ENCODE measurements around the gene CD2AP. TPM values are rescaled to one million over a fixed set of nuclear protein-coding genes. Genes with fewer than 3 reads are reported as not detected.

Gene CD2AP
- total RNA-seq, 1 donor from 2014 or later: 12.5 TPM

DNA sequence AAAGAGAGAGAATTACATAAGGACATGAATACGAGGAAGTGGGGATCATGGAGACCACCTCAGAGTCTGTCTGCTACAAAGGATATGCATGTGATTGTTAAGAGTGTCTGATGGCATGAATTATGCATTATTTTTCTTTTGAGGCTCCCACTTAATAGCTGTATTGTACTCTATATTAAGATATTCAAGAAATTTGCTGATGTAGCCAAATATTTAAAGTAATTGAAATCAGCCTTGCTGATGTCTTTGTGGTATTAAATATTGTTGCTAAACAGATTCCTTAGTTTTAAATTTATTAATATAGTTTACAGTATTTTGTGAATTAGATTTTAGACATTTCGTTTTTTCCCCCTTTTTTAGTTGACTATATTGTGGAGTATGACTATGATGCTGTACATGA is 25.3 kb downstream of the CD2AP start:
- H3K36me3 Mint-ChIP-seq (ENCODE audit: low read depth): peaks cover 23% of the 10 kb centered on the region
- no peak overlapping the region for H3K27ac Mint-ChIP-seq (ENCODE audit: unreplicated experiment)
- DNase-seq (ENCODE audit: low read depth, low spot score): no peak
- H3K4me1 Mint-ChIP-seq: peaks cover 16% of the 10 kb centered on the region
- TF ChIP-seq CTCF (conservative IDR thresholded peaks at IDR 0.05): no peak
- H3K27me3 Mint-ChIP-seq (ENCODE audit: low read depth): no peaks in the 10 kb centered on the region
- H3K4me3 Mint-ChIP-seq: no peak overlapping the region
- H3K9me3 Mint-ChIP-seq: peaks cover 7% of the 10 kb centered on the region

DNA sequence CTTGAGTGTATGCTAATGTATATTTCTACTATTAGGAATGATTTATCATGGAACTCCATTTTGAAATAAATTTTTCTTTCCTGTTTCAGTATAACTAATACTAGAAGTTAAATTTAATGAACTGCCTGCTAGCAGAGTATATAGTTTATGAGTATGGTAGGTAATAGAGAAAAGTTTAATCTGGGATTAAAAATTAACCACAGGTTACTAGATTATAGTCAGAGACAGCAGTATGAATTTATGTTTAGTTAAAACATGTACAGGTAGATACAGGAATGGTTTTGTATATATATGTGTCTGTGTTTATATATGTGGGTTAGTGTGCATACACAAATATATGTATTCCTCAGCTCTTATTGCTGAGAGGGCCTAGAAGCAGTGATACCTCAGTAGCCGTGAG is 32.3 kb downstream of the CD2AP start:
- peaks cover 54% of the 10 kb centered on the region for H3K36me3 Mint-ChIP-seq (ENCODE audit: low read depth)
- H3K9me3 Mint-ChIP-seq: peaks cover 17% of the 10 kb centered on the region
- no peak overlapping the region for H3K4me3 Mint-ChIP-seq
- no peaks in the 10 kb centered on the region for H3K4me1 Mint-ChIP-seq
- H3K27ac Mint-ChIP-seq (ENCODE audit: unreplicated experiment): no peak overlapping the region
- no peak for DNase-seq (ENCODE audit: low read depth, low spot score)
- TF ChIP-seq CTCF (conservative IDR thresholded peaks at IDR 0.05): no peak
- no peaks in the 10 kb centered on the region for H3K27me3 Mint-ChIP-seq (ENCODE audit: low read depth)

GRCh38 chr6:47512872-47513271 is 35.3 kb downstream of the CD2AP start:
- peaks cover 42% of the 10 kb centered on the region for H3K36me3 Mint-ChIP-seq (ENCODE audit: low read depth)
- no peak overlapping the region for H3K27ac Mint-ChIP-seq (ENCODE audit: unreplicated experiment)
- H3K4me3 Mint-ChIP-seq: no peak overlapping the region
- TF ChIP-seq CTCF (conservative IDR thresholded peaks at IDR 0.05): no peak
- no peaks in the 10 kb centered on the region for H3K4me1 Mint-ChIP-seq
- H3K27me3 Mint-ChIP-seq (ENCODE audit: low read depth): no peaks in the 10 kb centered on the region
- DNase-seq (ENCODE audit: low read depth, low spot score): no peak
- peaks cover 12% of the 10 kb centered on the region for H3K9me3 Mint-ChIP-seq

GRCh38 chr6:47519279-47519678 is 41.7 kb downstream of the CD2AP start:
- peaks cover 3% of the 10 kb centered on the region for H3K36me3 Mint-ChIP-seq (ENCODE audit: low read depth)
- H3K27ac Mint-ChIP-seq (ENCODE audit: unreplicated experiment): no peak overlapping the region
- H3K4me3 Mint-ChIP-seq: no peak overlapping the region
- TF ChIP-seq CTCF (conservative IDR thresholded peaks at IDR 0.05): no peak
- H3K27me3 Mint-ChIP-seq (ENCODE audit: low read depth): no peaks in the 10 kb centered on the region
- no peak for DNase-seq (ENCODE audit: low read depth, low spot score)
- no peaks in the 10 kb centered on the region for H3K9me3 Mint-ChIP-seq
- H3K4me1 Mint-ChIP-seq: no peaks in the 10 kb centered on the region

- Mint-ChIP-seq H3K36me3 (ENCODE audit: low read depth) (no peaks in the 10 kb centered on the region), H3K9me3 (no peaks in the 10 kb centered on the region), H3K4me1 (no peaks in the 10 kb centered on the region), H3K27me3 (ENCODE audit: low read depth) (no peaks in the 10 kb centered on the region), H3K4me3 (no peak overlapping the region), H3K27ac (ENCODE audit: unreplicated experiment) (no peak overlapping the region)
- no peak for DNase-seq (ENCODE audit: low read depth, low spot score)
- TF ChIP-seq CTCF (conservative IDR thresholded peaks at IDR 0.05): no peak
Observed at GRCh38 chr6:47520282-47520681, 42.7 kb downstream of the CD2AP start.

- H3K27me3 Mint-ChIP-seq (ENCODE audit: low read depth): no peaks in the 10 kb centered on the region
- TF ChIP-seq CTCF (conservative IDR thresholded peaks at IDR 0.05): no peak
- H3K27ac Mint-ChIP-seq (ENCODE audit: unreplicated experiment): no peak overlapping the region
- H3K36me3 Mint-ChIP-seq (ENCODE audit: low read depth): peaks cover under 1% of the 10 kb centered on the region
- no peak for DNase-seq (ENCODE audit: low read depth, low spot score)
- no peak overlapping the region for H3K4me3 Mint-ChIP-seq
- H3K9me3 Mint-ChIP-seq: no peaks in the 10 kb centered on the region
- no peaks in the 10 kb centered on the region for H3K4me1 Mint-ChIP-seq
Observed at GRCh38 chr6:47521961-47522360, 44.4 kb downstream of the CD2AP start.

Measured in neural crest cell (in vitro differentiated cells).